H9 (cell line): ENCODE measurements around the gene UBE2B. TPM values are rescaled to one million over a fixed set of nuclear protein-coding genes. Genes with fewer than 3 reads are reported as not detected.

Experiments
- DNase-seq: peaks from one replicate; pipeline ENCODE4 v3.0.0-alpha.2; 2017
- H2AFZ ChIP-seq: one replicate; pipeline ENCODE4 v1.6.1; 2013; ENCODE audit warnings: mild to moderate bottlenecking, low read length, control low read depth, moderate library complexity
- H2AK5ac ChIP-seq: 2 replicates; pipeline ENCODE4 v1.6.1; 2013; ENCODE audit warnings: low read length, control low read depth, mixed read lengths; ENCODE audit not compliant: insufficient read length
- H2BK120ac ChIP-seq: one replicate; pipeline ENCODE4 v1.6.1; 2013; ENCODE audit warnings: low read depth, mild to moderate bottlenecking, low read length, control low read depth, inconsistent platforms; ENCODE audit not compliant: poor library complexity, severe bottlenecking
- H2BK12ac ChIP-seq: 2 replicates; pipeline ENCODE4 v1.6.1; 2013; ENCODE audit warnings: low read length, control low read depth, mixed read lengths, low read depth; ENCODE audit not compliant: insufficient read length
- H2BK15ac ChIP-seq: 2 replicates; pipeline ENCODE4 v1.6.1; 2013; ENCODE audit warnings: low read depth, low read length, control low read depth
- H2BK20ac ChIP-seq: one replicate; pipeline ENCODE4 v1.6.1; 2013; ENCODE audit warnings: low read depth, mild to moderate bottlenecking, low read length, control low read depth, inconsistent platforms; ENCODE audit not compliant: poor library complexity, severe bottlenecking
- H2BK5ac ChIP-seq: 2 replicates; pipeline ENCODE4 v1.6.1; 2013; ENCODE audit warnings: low read length, control low read depth, mixed read lengths; ENCODE audit not compliant: insufficient read length
- H3K14ac ChIP-seq: 2 replicates; pipeline ENCODE4 v1.6.1; 2013; ENCODE audit warnings: low read length, control low read depth; ENCODE audit not compliant: insufficient read depth
- H3K18ac ChIP-seq: 2 replicates; pipeline ENCODE4 v1.6.1; 2013; ENCODE audit warnings: low read depth, mild to moderate bottlenecking, mixed read lengths, low read length, control low read depth; ENCODE audit not compliant: insufficient read length
- H3K23ac ChIP-seq: 2 replicates; pipeline ENCODE4 v1.6.1; 2013; ENCODE audit warnings: low read length, control low read depth, mixed read lengths, low read depth; ENCODE audit not compliant: insufficient read length
- H3K23me2 ChIP-seq: 2 replicates; pipeline ENCODE4 v1.6.1; 2013; ENCODE audit warnings: low read depth, mild to moderate bottlenecking, mixed read lengths, low read length, control low read depth; ENCODE audit not compliant: insufficient read length, poor library complexity, severe bottlenecking
- H3K27ac ChIP-seq: 2 replicates; pipeline ENCODE4 v1.5.1; 2013; ENCODE audit warnings: low read length, control low read depth, mixed read lengths, low read depth; ENCODE audit not compliant: insufficient read length
- H3K27me3 ChIP-seq: 2 replicates; pipeline ENCODE4 v1.6.1; 2013; ENCODE audit warnings: low read length, control low read depth, inconsistent platforms; ENCODE audit not compliant: insufficient read depth
- H3K4ac ChIP-seq: 2 replicates; pipeline ENCODE4 v1.6.1; 2013; ENCODE audit warnings: low read depth, mild to moderate bottlenecking, control low read depth, inconsistent platforms, low read length, moderate library complexity
- H3K4me1 ChIP-seq: 2 replicates; pipeline ENCODE4 v1.6.1; 2013; ENCODE audit warnings: low read length, control low read depth, inconsistent platforms; ENCODE audit not compliant: insufficient read depth
- H3K4me2 ChIP-seq: 2 replicates; pipeline ENCODE4 v1.6.1; 2013; ENCODE audit warnings: low read length, control low read depth, mixed read lengths; ENCODE audit not compliant: insufficient read length, insufficient read depth
- H3K56ac ChIP-seq: 2 replicates; pipeline ENCODE4 v1.6.1; 2013; ENCODE audit warnings: low read depth, mild to moderate bottlenecking, mixed read lengths, low read length, control low read depth; ENCODE audit not compliant: insufficient read length
- H3K79me1 ChIP-seq: 2 replicates; pipeline ENCODE4 v1.6.1; 2013; ENCODE audit warnings: low read depth, mild to moderate bottlenecking, moderate library complexity, low read length, control low read depth, inconsistent platforms; ENCODE audit not compliant: insufficient read depth, poor library complexity, severe bottlenecking
- H3K79me2 ChIP-seq: 2 replicates; pipeline ENCODE4 v1.6.1; 2013; ENCODE audit warnings: low read length, control low read depth, inconsistent platforms; ENCODE audit not compliant: insufficient read depth
- H3K9ac ChIP-seq: 2 replicates; pipeline ENCODE4 v1.6.1; 2013; ENCODE audit warnings: low read length, control low read depth, mixed read lengths; ENCODE audit not compliant: insufficient read length; ENCODE audit errors: extremely low read depth
- H3K9me3 ChIP-seq: one replicate; pipeline ENCODE4 v1.6.1; 2013; ENCODE audit warnings: low read depth, low read length, inconsistent platforms; ENCODE audit not compliant: control insufficient read depth
- H3T11ph ChIP-seq: one replicate; pipeline ENCODE4 v1.6.1; 2013; ENCODE audit warnings: mild to moderate bottlenecking, low read length, control low read depth, inconsistent platforms
- H4K20me1 ChIP-seq: one replicate; pipeline ENCODE4 v1.6.1; 2013; ENCODE audit not compliant: control insufficient read depth, insufficient read length, insufficient read depth
- H4K5ac ChIP-seq: 2 replicates; pipeline ENCODE4 v1.6.1; 2013; ENCODE audit warnings: low read depth, mild to moderate bottlenecking, mixed read lengths, low read length, control low read depth; ENCODE audit not compliant: insufficient read length
- H4K8ac ChIP-seq: replicated peaks from 2 replicates; pipeline ENCODE4 v1.6.1; 2013; ENCODE audit warnings: low read length, control low read depth, mixed read lengths, low read depth; ENCODE audit not compliant: insufficient read length
- H4K91ac ChIP-seq: 2 replicates; pipeline ENCODE4 v1.6.1; 2013; ENCODE audit warnings: low read depth, mild to moderate bottlenecking, moderate library complexity, mixed read lengths, low read length, control low read depth; ENCODE audit not compliant: insufficient read length
- H3K27ac Mint-ChIP-seq, 3 experiments: 2 replicates in 2 of 3; 3 replicates in 1 of 3; pipeline ENCODE4 v1.8.0; 2020 to 2021; ENCODE audit warnings: mixed read lengths in 3 of 3, mild to moderate bottlenecking in 1 of 3, moderate library complexity in 1 of 3
- H3K27me3 Mint-ChIP-seq: 2 replicates; pipeline ENCODE4 v1.8.0; 2021; ENCODE audit warnings: low read depth, mild to moderate bottlenecking, moderate library complexity, mixed read lengths
- H3K36me3 Mint-ChIP-seq, 3 experiments: 2 replicates in 2 of 3; 3 replicates in 1 of 3; pipeline ENCODE4 v1.8.0; 2020 to 2021; ENCODE audit warnings: low read depth in 3 of 3, mixed read lengths in 3 of 3; ENCODE audit not compliant: insufficient read depth in 1 of 3
- H3K4me1 Mint-ChIP-seq, 2 experiments: 2 replicates each; pipeline ENCODE4 v1.8.0; 2020; ENCODE audit warnings: mixed read lengths in 2 of 2
- H3K4me3 Mint-ChIP-seq, 2 experiments: 2 replicates in 1 of 2; 3 replicates in 1 of 2; pipeline ENCODE4 v1.8.0; 2020 to 2021; ENCODE audit warnings: mild to moderate bottlenecking in 2 of 2, mixed read lengths in 2 of 2, moderate library complexity in 1 of 2
- H3K9me3 Mint-ChIP-seq, 2 experiments: 2 replicates in 1 of 2; 3 replicates in 1 of 2; pipeline ENCODE4 v1.8.0; 2020; ENCODE audit warnings: mild to moderate bottlenecking in 2 of 2, mixed read lengths in 2 of 2, moderate library complexity in 1 of 2
- CTCF ChIP-seq: fragments of 200-600 bp; sonication (generic); conservative IDR thresholded peaks from 3 replicates; pipeline ENCODE4 v1.8.0; 2021; ENCODE audit warnings: antibody characterized with exemption, mild to moderate bottlenecking
- WGBS: extraction: QIAGEN DNeasy Blood & Tissue Kit; methylation state at CpG from one replicate; pipeline ENCODE4 v1.1.7; 2013; ENCODE audit warnings: missing lambda C conversion rate, low lambda C conversion rate, mixed read lengths; ENCODE audit not compliant: insufficient read length; ENCODE audit errors: extremely low coverage; 5-methylcytosine and 5-hydroxymethylcytosine counted together
- total RNA-seq: library from RNA; stranded (reverse); gene quantifications from 2 replicates; pipeline ENCODE4 v1.2.1, GENCODE V29; 2021

Gene UBE2B
- total RNA-seq, 1 experiment from 2014 or later, result 50.3 TPM

GRCh38 chr5:134440201-134440755, 68.9 kb downstream of the UBE2B start:
- H2BK5ac ChIP-seq, result no peak overlapping the region
- no peak overlapping the region for H3K14ac ChIP-seq
- H3K79me1 ChIP-seq, result no peaks in the 10 kb centered on the region
- H2BK120ac ChIP-seq, result no peak overlapping the region
- H2BK20ac ChIP-seq, result no peak overlapping the region
- no peak overlapping the region for H3K23ac ChIP-seq
- Mint-ChIP-seq H3K27ac (peak overlapping the region; percentile 67 to 85 (median 82); a peak in 4 of 7 replicates), H3K27me3 (no peaks in the 10 kb centered on the region), H3K4me3 (no peak overlapping the region), H3K9me3 (no peaks in the 10 kb centered on the region), H3K4me1 (peaks cover 30 to 40% of the 10 kb centered on the region in 2 experiments), H3K36me3 (peaks cover 3 to 19% (median 11%) of the 10 kb centered on the region in 3 experiments; a peak in 4 of 7 replicates)
- H3K9ac ChIP-seq, result no peak overlapping the region
- TF ChIP-seq CTCF, result no peak
- H3K27ac ChIP-seq, result no peak overlapping the region
- no peaks in the 10 kb centered on the region for H3K27me3 ChIP-seq
- no peak overlapping the region for H2BK12ac ChIP-seq
- no peak overlapping the region for H2BK15ac ChIP-seq
- H3T11ph ChIP-seq, result no peak overlapping the region
- no peak overlapping the region for H3K56ac ChIP-seq
- H3K9me3 ChIP-seq, result no peaks in the 10 kb centered on the region
- H2AFZ ChIP-seq, result no peak overlapping the region
- peak overlapping the region; percentile 46 for H3K18ac ChIP-seq
- WGBS, result no CpG with 5 or more reads among the region's 3 CpGs
- H4K91ac ChIP-seq, result no peak overlapping the region
- DNase-seq, result no peak
- H4K20me1 ChIP-seq, result peaks cover 2% of the 10 kb centered on the region
- no peaks in the 10 kb centered on the region for H3K23me2 ChIP-seq
- peaks cover 2% of the 10 kb centered on the region for H3K4me1 ChIP-seq
- H3K4ac ChIP-seq, result no peak overlapping the region
- no peaks in the 10 kb centered on the region for H3K79me2 ChIP-seq
- no peak overlapping the region for H2AK5ac ChIP-seq
- no peak overlapping the region for H3K4me2 ChIP-seq
- no peak overlapping the region for H4K8ac ChIP-seq
- no peak overlapping the region for H4K5ac ChIP-seq

Other genes with a start within 250 kb of the UBE2B start
- 348 and 350 TPM in 2 replicates for gene SKP1, start 194.6 kb upstream of the UBE2B start, total RNA-seq
- 244 and 256 TPM in 2 replicates for gene PPP2CA, start 145.5 kb upstream of the UBE2B start, total RNA-seq
- 2.5 and 2.8 TPM in 2 replicates for gene CDKL3, start 4.4 kb upstream of the UBE2B start, total RNA-seq
- 60.0 and 60.3 TPM in 2 replicates for gene CDKN2AIPNL, start 40.3 kb downstream of the UBE2B start, total RNA-seq
- 99.7 and 101 TPM in 2 replicates for gene JADE2, start 154.1 kb downstream of the UBE2B start, total RNA-seq